Mesodermal cell (in vitro differentiated cells): ENCODE results near the gene LAMB4.

Experiments used
- H3K27ac ChIP-seq: 2 replicates; pipeline ENCODE4 v1.7.0; 2013; ENCODE audit warnings: mild to moderate bottlenecking, low read depth, low read length, moderate library complexity; ENCODE audit not compliant: severe bottlenecking
- H3K36me3 ChIP-seq: 2 replicates; pipeline ENCODE4 v1.7.1; 2013; ENCODE audit warnings: mild to moderate bottlenecking, low read length, moderate library complexity; ENCODE audit not compliant: control insufficient read depth, insufficient read depth
- H3K4me1 ChIP-seq: one replicate; pipeline ENCODE4 v1.7.1; 2013; ENCODE audit warnings: mild to moderate bottlenecking, low read length; ENCODE audit not compliant: insufficient read depth, control insufficient read depth, poor library complexity, severe bottlenecking
- H3K4me3 ChIP-seq: 2 replicates; pipeline ENCODE4 v1.7.0; 2013; ENCODE audit warnings: low read length, control low read depth, mild to moderate bottlenecking; ENCODE audit not compliant: insufficient read depth, poor library complexity, severe bottlenecking; ENCODE audit errors: extremely low read depth
- H3K9me3 ChIP-seq: 2 replicates; pipeline ENCODE4 v1.7.1; 2013; ENCODE audit warnings: mild to moderate bottlenecking, low read length, moderate library complexity; ENCODE audit not compliant: control insufficient read depth
- WGBS, 2 experiments: methylation state at CpG; one replicate each; pipeline ENCODE4 v1.1.5; 2013; ENCODE audit warnings: missing lambda C conversion rate in 2 of 2; ENCODE audit not compliant: insufficient coverage in 2 of 2; 5-methylcytosine and 5-hydroxymethylcytosine counted together

Gene LAMB4

GRCh38 chr7:108142675-108143259, 12.6 kb upstream of the LAMB4 start:
- WGBS, 2 experiments = 85 to 93% methylated on average over 5 of the region's 6 CpGs

GRCh38 chr7:108142180-108142579, 12.0 kb upstream of the LAMB4 start:
- Histone ChIP-seq H3K9me3 (no peaks in the 10 kb centered on the region), H3K27ac (no peak overlapping the region), H3K36me3 (no peaks in the 10 kb centered on the region), H3K4me1 (no peaks in the 10 kb centered on the region), H3K4me3 (no peak overlapping the region)
- 100% methylated on average over 1 of the region's 4 CpGs; no CpG with 5 or more reads in 1 of the 2 experiments for WGBS, 2 experiments

More at GRCh38 chr7:108142675-108143259, 12.6 kb upstream of the LAMB4 start:
- Histone ChIP-seq H3K36me3 (no peaks in the 10 kb centered on the region), H3K4me1 (no peaks in the 10 kb centered on the region), H3K27ac (no peak overlapping the region), H3K4me3 (no peak overlapping the region), H3K9me3 (no peaks in the 10 kb centered on the region)

- Histone ChIP-seq H3K4me3 (no peak overlapping the region), H3K4me1 (no peaks in the 10 kb centered on the region), H3K36me3 (no peaks in the 10 kb centered on the region), H3K27ac (no peak overlapping the region), H3K9me3 (no peaks in the 10 kb centered on the region)
These were observed 10.5 kb upstream of the LAMB4 start for GRCh38 chr7:108140671-108141070.

GRCh38 chr7:108138911-108139310, 8.8 kb upstream of the LAMB4 start:
- Histone ChIP-seq H3K9me3 (no peaks in the 10 kb centered on the region), H3K27ac (no peak overlapping the region), H3K4me3 (no peak overlapping the region), H3K4me1 (no peaks in the 10 kb centered on the region), H3K36me3 (no peaks in the 10 kb centered on the region)

GRCh38 chr7:108137993-108138392, 7.8 kb upstream of the LAMB4 start:
- no peak overlapping the region for H3K27ac ChIP-seq
- peaks cover under 1% of the 10 kb centered on the region for H3K4me1 ChIP-seq
- no peak overlapping the region for H3K4me3 ChIP-seq
- H3K9me3 ChIP-seq = no peaks in the 10 kb centered on the region
- no peaks in the 10 kb centered on the region for H3K36me3 ChIP-seq
- 88 to 94% methylated on average over 3 to 4 of the region's 4 CpGs for WGBS, 2 experiments

- no peaks in the 10 kb centered on the region for H3K9me3 ChIP-seq
- no peak overlapping the region for H3K4me3 ChIP-seq
- 100% methylated on average over 1 of the region's 3 CpGs; no CpG with 5 or more reads in 1 of the 2 experiments for WGBS, 2 experiments
- no peaks in the 10 kb centered on the region for H3K36me3 ChIP-seq
- no peak overlapping the region for H3K27ac ChIP-seq
- peaks cover 7% of the 10 kb centered on the region for H3K4me1 ChIP-seq
These were observed 6.9 kb upstream of the LAMB4 start for GRCh38 chr7:108137040-108137439.

GRCh38 chr7:108136191-108136688, 6.1 kb upstream of the LAMB4 start:
- H3K27ac ChIP-seq = no peak overlapping the region
- H3K9me3 ChIP-seq = no peaks in the 10 kb centered on the region
- peaks cover 7% of the 10 kb centered on the region for H3K4me1 ChIP-seq
- WGBS, 2 experiments = 88 to 95% methylated on average over 2 of the region's 4 CpGs
- H3K4me3 ChIP-seq = no peak overlapping the region
- H3K36me3 ChIP-seq = no peaks in the 10 kb centered on the region

GRCh38 chr7:108135446-108136190, 5.5 kb upstream of the LAMB4 start:
- Histone ChIP-seq H3K36me3 (no peaks in the 10 kb centered on the region), H3K4me1 (peaks cover 7% of the 10 kb centered on the region), H3K9me3 (no peaks in the 10 kb centered on the region), H3K4me3 (no peak overlapping the region), H3K27ac (no peak overlapping the region)
- 93% methylated on average over 4 to 7 of the region's 7 CpGs for WGBS, 2 experiments

- Histone ChIP-seq H3K9me3 (no peaks in the 10 kb centered on the region), H3K4me3 (no peak overlapping the region), H3K4me1 (peaks cover 7% of the 10 kb centered on the region), H3K36me3 (no peaks in the 10 kb centered on the region), H3K27ac (no peak overlapping the region)
- no CpG with 5 or more reads among the region's 1 CpG for WGBS, 2 experiments
These were observed 4.3 kb upstream of the LAMB4 start for GRCh38 chr7:108134486-108134885.

- WGBS, 2 experiments = 74 to 86% methylated on average over 11 of the region's 13 CpGs
These were observed 2.5 kb upstream of the LAMB4 start for GRCh38 chr7:108132551-108133265.

More at GRCh38 chr7:108132551-108133265, 2.5 kb upstream of the LAMB4 start:
- H3K9me3 ChIP-seq = no peaks in the 10 kb centered on the region
- no peaks in the 10 kb centered on the region for H3K36me3 ChIP-seq
- H3K27ac ChIP-seq = no peak overlapping the region
- H3K4me1 ChIP-seq = peaks cover 7% of the 10 kb centered on the region
- no peak overlapping the region for H3K4me3 ChIP-seq
